CD4-positive, alpha-beta memory T cell (primary cell): Measurements from ENCODE around the gene TMEM163. TPM values are rescaled to one million over a fixed set of nuclear protein-coding genes. Genes with fewer than 3 reads are reported as not detected.
A peak's percentile ranks its signal among the peaks of the same experiment; 100 is the strongest.

Experiments used
- CTCF ChIA-PET: fragments of 350-600 bp; sonication (Branson Sonifier 250); formaldehyde crosslinking; loops from one replicate; lab custom pipeline; 2021; ENCODE audit warnings: inconsistent platforms; ENCODE audit not compliant: partially characterized antibody; lab: Charles Lee
- POLR2A ChIA-PET: fragments of 350-600 bp; sonication (Branson Sonifier 250); formaldehyde crosslinking; loops from one replicate; lab custom pipeline; 2021; ENCODE audit not compliant: partially characterized antibody; lab: Charles Lee
- DNase-seq, 5 donors: peaks; one replicate each; pipeline versions ENCODE4 v3.0.0 to v3.0.0-alpha.2; 2020 to 2022; ENCODE audit warnings: mixed read lengths in 1 of 5
- H3K27ac ChIP-seq: one replicate; pipeline ENCODE4 v1.7.0; 2013; ENCODE audit warnings: low read depth, low read length
- H3K27me3 ChIP-seq: 2 replicates; pipeline ENCODE4 v1.7.0; 2013; ENCODE audit warnings: mild to moderate bottlenecking, low read length, moderate library complexity; ENCODE audit not compliant: insufficient read depth
- H3K36me3 ChIP-seq: 2 replicates; pipeline ENCODE4 v1.7.0; 2013; ENCODE audit warnings: mild to moderate bottlenecking, low read length, moderate library complexity; ENCODE audit not compliant: insufficient read depth
- H3K4me1 ChIP-seq: 2 replicates; pipeline ENCODE4 v1.7.0; 2013; ENCODE audit warnings: mild to moderate bottlenecking, low read length, moderate library complexity; ENCODE audit not compliant: insufficient read depth
- H3K4me3 ChIP-seq, 2 donors: one replicate each; pipeline ENCODE4 v1.7.0; 2013; ENCODE audit warnings: low read length in 2 of 2, mild to moderate bottlenecking in 1 of 2
- H3K9me3 ChIP-seq, 2 donors: one replicate each; pipeline ENCODE4 v1.7.0; 2013; ENCODE audit warnings: low read length in 2 of 2, control low read depth in 1 of 2; ENCODE audit not compliant: control insufficient read depth in 1 of 2
- H3K27ac Mint-ChIP-seq, 7 donors: one replicate each; pipeline ENCODE4 v1.8.0; 2020 to 2021; ENCODE audit warnings: mixed read lengths in 7 of 7, mild to moderate bottlenecking in 6 of 7, inconsistent platforms in 3 of 7, moderate library complexity in 3 of 7
- H3K27me3 Mint-ChIP-seq, 2 donors: one replicate each; pipeline ENCODE4 v1.8.0; 2020 to 2021; ENCODE audit warnings: mixed read lengths in 2 of 2
- H3K36me3 Mint-ChIP-seq, 2 donors: one replicate each; pipeline ENCODE4 v1.8.0; 2020 to 2021; ENCODE audit warnings: mixed read lengths in 2 of 2, inconsistent platforms in 1 of 2, mild to moderate bottlenecking in 1 of 2
- H3K4me1 Mint-ChIP-seq, 4 donors: one replicate each; pipeline ENCODE4 v1.8.0; 2020 to 2021; ENCODE audit warnings: mixed read lengths in 4 of 4, mild to moderate bottlenecking in 1 of 4
- H3K4me3 Mint-ChIP-seq, 8 donors: one replicate each; pipeline ENCODE4 v1.8.0; 2020 to 2021; ENCODE audit warnings: mixed read lengths in 8 of 8, mild to moderate bottlenecking in 7 of 8, moderate library complexity in 6 of 8, inconsistent platforms in 3 of 8
- H3K9me3 Mint-ChIP-seq, 8 donors: one replicate each; pipeline ENCODE4 v1.8.0; 2020 to 2021; ENCODE audit warnings: mixed read lengths in 8 of 8, mild to moderate bottlenecking in 5 of 8, inconsistent platforms in 3 of 8, moderate library complexity in 1 of 8
- intact Hi-C: fragments of 100-400 bp; cut with micrococcal nuclease; formaldehyde crosslinking; loops from one replicate; pipeline ENCODE4 v1.15.1; 2023
- polyA plus RNA-seq, 2 donors: library from polyadenylated mRNA; unstranded; fragments of 300-500 nt; fragmentation: Illumina TruSeq; gene quantifications; one replicate each; pipeline ENCODE4 v1.2.3, GENCODE V29; 2021
- total RNA-seq, 2 experiments: library from RNA; stranded (reverse); gene quantifications; one replicate each; pipeline ENCODE4 v1.2.3, GENCODE V29; 2021

Gene TMEM163
- total and polyA plus RNA-seq, 4 experiments from 2014 or later = 0.47 TPM; not detected in 3

DNA sequence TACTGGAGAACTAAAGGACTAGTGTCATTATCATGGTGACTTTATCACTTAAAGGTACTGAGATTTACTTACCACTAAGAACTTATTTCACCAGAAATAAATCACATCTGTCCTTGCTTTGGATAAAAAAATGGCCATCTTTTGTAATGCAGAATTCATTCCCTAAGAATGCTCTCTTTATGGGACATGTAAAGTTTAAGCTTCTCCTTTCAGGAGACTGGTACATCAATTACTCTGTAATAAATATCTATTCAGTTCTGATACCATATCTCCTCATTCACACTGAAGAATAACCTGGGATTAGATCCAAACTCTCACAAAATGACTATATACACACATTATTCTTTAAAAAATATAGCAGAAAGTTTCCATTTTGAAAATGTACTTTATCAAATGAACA is 24.4 kb downstream of the TMEM163 start:
- Mint-ChIP-seq H3K27ac (no peak overlapping the region), H3K36me3 (no peaks in the 10 kb centered on the region), H3K27me3 (peaks cover 6 to 8% of the 10 kb centered on the region in 2 donors), H3K9me3 (no peaks in the 10 kb centered on the region), H3K4me1 (no peaks in the 10 kb centered on the region), H3K4me3 (no peak overlapping the region)
- peaks cover 5% of the 10 kb centered on the region for H3K4me1 ChIP-seq
- H3K27me3 ChIP-seq = no peaks in the 10 kb centered on the region
- H3K9me3 ChIP-seq = no peaks in the 10 kb centered on the region
- ChIA-PET POLR2A (interaction anchor here (0.6 kb wide), 1 partner anchor 9 kb away, joined by 3 read pairs; no protein-coding TSS in a partner anchor), CTCF (interaction anchor here (0.8 to 1.3 kb wide), 5 partner anchors 9 to 243 kb away, joined by 3 to 4 read pairs (median 4); no protein-coding TSS in a partner anchor)
- DNase-seq = no peak
- no peaks in the 10 kb centered on the region for H3K36me3 ChIP-seq
- H3K27ac ChIP-seq = no peak overlapping the region
- intact Hi-C loops = loop anchor here (5.0 to 10.0 kb wide), 2 partner anchors 117 to 230 kb away; no protein-coding TSS in a partner anchor
- no peak overlapping the region for H3K4me3 ChIP-seq

DNA sequence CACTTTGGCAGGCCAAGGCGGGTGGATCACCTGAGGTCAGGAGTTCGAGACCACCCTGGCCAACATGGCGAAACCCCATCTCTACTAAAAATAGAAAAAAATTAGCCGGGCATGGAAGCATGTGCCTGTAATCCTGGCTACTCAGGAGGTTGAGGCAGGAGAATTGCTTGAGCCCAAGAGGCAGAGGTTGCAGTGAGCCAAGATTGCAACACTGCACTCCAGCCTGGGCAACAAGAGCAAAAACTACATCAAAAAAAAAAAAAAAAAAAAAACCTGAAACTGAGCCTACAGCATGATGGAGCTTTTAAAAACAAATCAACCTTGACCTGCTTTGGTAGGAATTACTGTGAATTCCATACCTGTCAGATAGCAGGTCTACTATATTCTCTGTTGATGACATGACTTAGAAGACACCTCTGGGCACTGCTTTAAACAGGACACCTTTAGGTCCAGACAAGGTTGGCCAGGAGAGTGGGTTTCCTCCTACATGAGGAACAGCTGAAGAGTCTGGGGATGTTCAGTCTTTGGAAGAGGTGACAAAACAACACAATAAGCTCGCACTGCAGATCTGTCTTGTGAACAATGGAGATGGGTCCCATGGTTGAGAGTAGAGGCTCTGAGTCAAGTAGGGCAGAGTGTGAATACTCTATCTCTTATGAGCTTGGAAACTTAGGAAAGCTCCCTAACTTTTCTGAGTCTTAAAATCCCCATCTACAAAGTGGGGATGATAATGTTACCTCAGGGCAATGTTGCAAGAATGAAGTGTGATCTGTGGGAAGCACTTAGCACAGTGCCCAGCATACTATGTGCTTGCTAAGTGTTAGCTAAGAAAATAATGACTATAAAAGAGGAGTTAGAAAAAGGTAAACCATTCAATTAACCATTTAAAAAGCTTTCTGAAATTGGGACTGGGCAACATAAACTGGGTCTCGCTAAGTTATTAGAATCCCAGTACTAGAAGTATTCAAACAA is 25.2 kb downstream of the TMEM163 start:
- intact Hi-C loops = loop anchor here (2.0 to 10.0 kb wide), 4 partner anchors 23 to 229 kb away; no protein-coding TSS in a partner anchor
- POLR2A ChIA-PET = interaction anchor here (0.6 kb wide), 1 partner anchor 10 kb away, joined by 3 read pairs; no protein-coding TSS in a partner anchor
- Mint-ChIP-seq H3K4me1 (no peaks in the 10 kb centered on the region), H3K36me3 (no peaks in the 10 kb centered on the region), H3K9me3 (peaks cover 0 to 3% (median 0%) of the 10 kb centered on the region in 8 donors), H3K27ac (peak overlapping the region in 1 of 7 donors; percentile 10), H3K27me3 (peaks cover 6 to 8% of the 10 kb centered on the region in 2 donors), H3K4me3 (no peak overlapping the region)
- H3K27ac ChIP-seq = no peak overlapping the region
- no peak for DNase-seq
- H3K4me3 ChIP-seq = no peak overlapping the region
- H3K36me3 ChIP-seq = no peaks in the 10 kb centered on the region
- no peaks in the 10 kb centered on the region for H3K27me3 ChIP-seq
- no peaks in the 10 kb centered on the region for H3K9me3 ChIP-seq
- CTCF ChIA-PET = interaction anchor here (0.6 to 1.3 kb wide), 7 partner anchors 10 to 242 kb away, joined by 3 to 4 read pairs (median 4); no protein-coding TSS in a partner anchor
- peaks cover 5% of the 10 kb centered on the region for H3K4me1 ChIP-seq

DNA sequence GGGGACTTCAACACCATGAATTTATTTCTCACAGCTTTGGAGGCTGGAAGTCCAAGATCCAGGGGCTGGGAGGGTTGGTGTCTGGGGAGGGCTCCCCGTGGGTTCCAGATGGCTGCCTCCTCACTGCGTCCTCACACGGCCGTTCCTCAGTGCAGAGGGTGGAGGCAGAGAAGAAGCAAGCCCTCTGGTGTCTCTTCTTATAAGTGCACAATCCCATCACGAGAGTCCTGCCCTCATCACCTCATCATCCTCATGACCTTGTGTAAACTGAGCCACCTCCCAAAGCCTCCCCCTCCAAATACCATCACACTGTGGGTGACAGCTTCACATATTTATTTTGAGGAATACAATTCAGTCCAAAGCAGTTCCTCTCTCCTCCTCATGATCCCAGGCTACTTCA is 26.3 kb downstream of the TMEM163 start:
- Histone ChIP-seq H3K4me3 (no peak overlapping the region), H3K27ac (no peak overlapping the region), H3K4me1 (peaks cover 5% of the 10 kb centered on the region), H3K9me3 (no peaks in the 10 kb centered on the region), H3K27me3 (no peaks in the 10 kb centered on the region), H3K36me3 (no peaks in the 10 kb centered on the region)
- peaks cover 2 to 3% of the 10 kb centered on the region in 2 donors for H3K27me3 Mint-ChIP-seq
- DNase-seq = peak in 3 of 5 donors; percentile 21 to 30 (median 24)
- intact Hi-C loops = loop anchor here (2.0 to 10.0 kb wide), 4 partner anchors 22 to 228 kb away; no protein-coding TSS in a partner anchor
- no peak overlapping the region for H3K4me3 Mint-ChIP-seq
- POLR2A ChIA-PET = no interaction called here
- CTCF ChIA-PET = no interaction called here
- peaks cover 0 to 3% (median 0%) of the 10 kb centered on the region in 8 donors for H3K9me3 Mint-ChIP-seq
- H3K27ac Mint-ChIP-seq = no peak overlapping the region
- no peaks in the 10 kb centered on the region for H3K36me3 Mint-ChIP-seq
- no peaks in the 10 kb centered on the region for H3K4me1 Mint-ChIP-seq

DNA sequence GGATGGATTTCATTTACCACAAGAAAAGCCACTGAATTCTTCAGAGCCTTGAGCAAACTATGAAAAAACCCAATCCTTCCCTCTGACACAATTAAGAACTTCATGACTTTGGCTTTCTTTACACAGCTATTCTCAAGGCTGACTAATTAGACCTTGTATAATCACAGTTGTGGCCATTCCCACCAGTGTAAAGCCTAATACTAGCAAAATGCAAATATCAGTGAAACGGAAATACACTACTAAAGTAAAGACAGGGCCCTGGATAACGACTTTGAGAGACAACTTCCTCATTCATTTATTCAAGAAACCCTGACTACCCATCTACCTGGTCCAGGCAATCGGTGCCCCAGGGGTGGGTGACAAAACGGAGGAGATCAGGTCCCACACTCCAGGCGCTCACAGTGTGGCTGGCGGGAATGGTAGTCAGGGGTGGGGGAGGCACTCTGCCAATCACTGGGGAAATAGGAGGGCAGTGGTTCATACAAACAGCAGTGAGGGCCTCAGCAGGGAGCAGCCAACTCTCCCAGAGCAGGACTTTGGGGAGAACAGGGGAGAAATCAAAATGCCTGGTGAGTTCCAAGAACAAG is 28.1 kb downstream of the TMEM163 start:
- no peak overlapping the region for H3K27ac ChIP-seq
- peaks cover 0 to 3% of the 10 kb centered on the region in 2 donors for H3K27me3 Mint-ChIP-seq

DNA sequence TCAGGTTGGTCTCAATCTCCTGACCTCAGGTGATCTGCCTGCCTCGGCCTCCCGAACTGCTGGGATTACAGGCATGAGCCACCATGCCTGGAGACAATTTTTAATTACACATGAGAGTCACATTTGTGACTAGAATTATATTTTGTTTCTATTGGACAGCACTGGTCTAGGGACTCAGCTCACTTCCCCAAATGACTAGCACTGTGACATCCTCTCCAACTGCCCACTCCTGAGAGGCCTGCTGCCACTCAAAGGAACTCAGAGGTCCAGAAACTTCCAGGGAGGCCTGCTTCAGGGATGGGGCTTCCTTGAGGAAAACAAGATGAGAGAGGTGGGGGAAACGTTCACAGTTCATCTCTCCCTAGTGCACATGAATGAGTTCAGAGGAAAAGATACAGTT is 29.5 kb downstream of the TMEM163 start:
- H3K4me1 ChIP-seq = peaks cover 5% of the 10 kb centered on the region
- Mint-ChIP-seq H3K27ac (no peak overlapping the region), H3K36me3 (peaks cover 0 to 3% of the 10 kb centered on the region in 2 donors), H3K27me3 (no peaks in the 10 kb centered on the region), H3K9me3 (peaks cover 0 to 3% (median 0%) of the 10 kb centered on the region in 8 donors), H3K4me3 (no peak overlapping the region), H3K4me1 (no peaks in the 10 kb centered on the region)
- DNase-seq = no peak
- ChIA-PET POLR2A (no interaction called here), CTCF (no interaction called here)
- intact Hi-C loops = no loop called here
- no peaks in the 10 kb centered on the region for H3K36me3 ChIP-seq
- H3K27me3 ChIP-seq = no peaks in the 10 kb centered on the region
- no peaks in the 10 kb centered on the region for H3K9me3 ChIP-seq
- H3K27ac ChIP-seq = no peak overlapping the region
- H3K4me3 ChIP-seq = no peak overlapping the region

More for the DNA sequence above, 28.1 kb downstream of the TMEM163 start:
- DNase-seq = no peak
- H3K27ac Mint-ChIP-seq = no peak overlapping the region
- H3K4me3 Mint-ChIP-seq = no peak overlapping the region
- peaks cover 5% of the 10 kb centered on the region for H3K4me1 ChIP-seq
- no peaks in the 10 kb centered on the region for H3K36me3 ChIP-seq
- intact Hi-C loops = loop anchor here (5.0 to 10.0 kb wide), 2 partner anchors 113 to 226 kb away; no protein-coding TSS in a partner anchor
- no peaks in the 10 kb centered on the region for H3K9me3 ChIP-seq
- H3K4me1 Mint-ChIP-seq = no peaks in the 10 kb centered on the region
- H3K9me3 Mint-ChIP-seq = peaks cover 0 to 3% (median 0%) of the 10 kb centered on the region in 8 donors
- POLR2A ChIA-PET = no interaction called here
- CTCF ChIA-PET = no interaction called here
- H3K36me3 Mint-ChIP-seq = no peaks in the 10 kb centered on the region
- H3K4me3 ChIP-seq = no peak overlapping the region
- H3K27me3 ChIP-seq = no peaks in the 10 kb centered on the region

DNA sequence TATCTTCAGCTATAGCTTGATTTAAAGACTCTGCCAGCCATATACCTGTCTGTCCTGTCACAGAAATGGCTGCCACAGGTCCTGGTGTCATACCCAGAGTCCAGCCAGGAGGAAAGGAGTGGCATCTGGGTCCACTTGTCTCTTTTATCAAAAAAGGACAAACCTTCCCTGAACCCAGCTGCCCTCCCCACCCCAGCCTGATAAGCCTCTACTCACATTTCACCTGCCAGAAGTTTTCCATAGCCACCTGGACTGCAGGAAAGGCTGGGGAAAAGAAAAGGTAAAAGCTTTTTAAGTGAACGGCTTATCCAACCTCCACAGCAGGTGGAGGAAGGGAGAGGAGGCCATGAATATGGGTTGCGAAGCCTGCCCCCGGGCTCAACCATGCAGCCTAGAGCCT is 32.8 kb downstream of the TMEM163 start:
- H3K27ac ChIP-seq = no peak overlapping the region
- no peak overlapping the region for H3K4me3 ChIP-seq
- no peaks in the 10 kb centered on the region for H3K27me3 ChIP-seq
- ChIA-PET POLR2A (no interaction called here), CTCF (interaction anchor here (1.2 kb wide), 1 partner anchor 21 kb away, joined by 3 read pairs; no protein-coding TSS in a partner anchor)
- Mint-ChIP-seq H3K4me1 (peaks cover 6 to 15% (median 11%) of the 10 kb centered on the region in 4 donors), H3K9me3 (peaks cover 0 to 4% (median 0%) of the 10 kb centered on the region in 8 donors), H3K27me3 (no peaks in the 10 kb centered on the region), H3K4me3 (no peak overlapping the region), H3K27ac (no peak overlapping the region), H3K36me3 (peaks cover 0 to 3% of the 10 kb centered on the region in 2 donors)
- intact Hi-C loops = no loop called here
- no peaks in the 10 kb centered on the region for H3K36me3 ChIP-seq
- no peaks in the 10 kb centered on the region for H3K9me3 ChIP-seq
- DNase-seq = no peak
- peaks cover 5% of the 10 kb centered on the region for H3K4me1 ChIP-seq
